ENCODE measurements around the gene ANKRD55.
A peak's percentile ranks its signal among the peaks of the same experiment; 100 is the strongest.

ANKRD55 gene

GRCh38 chr5:56178823-56179222 lies 54.3 kb downstream of the ANKRD55 start:
- no peak overlapping the region for H3K4me3 Mint-ChIP-seq
- no peak overlapping the region for H3K27ac Mint-ChIP-seq
- peaks cover 6% of the 10 kb centered on the region for H3K27me3 Mint-ChIP-seq (ENCODE audit: low read depth, poor library complexity)
- DNase-seq: no peak
- no peaks in the 10 kb centered on the region for H3K36me3 Mint-ChIP-seq (ENCODE audit: low read depth)
- H3K9me3 Mint-ChIP-seq: no peaks in the 10 kb centered on the region
- no peak for TF ChIP-seq CTCF (IDR thresholded peaks at IDR 0.05)
- H3K4me1 Mint-ChIP-seq: peaks cover 27% of the 10 kb centered on the region

- Mint-ChIP-seq H3K27me3 (ENCODE audit: low read depth, poor library complexity) (peaks cover 5% of the 10 kb centered on the region), H3K36me3 (ENCODE audit: low read depth) (no peaks in the 10 kb centered on the region), H3K27ac (no peak overlapping the region), H3K9me3 (no peaks in the 10 kb centered on the region), H3K4me3 (no peak overlapping the region), H3K4me1 (peaks cover 13% of the 10 kb centered on the region)
- no peak for TF ChIP-seq CTCF (IDR thresholded peaks at IDR 0.05)
- no peak for DNase-seq
Observed at GRCh38 chr5:56176871-56177533, 56.1 kb downstream of the ANKRD55 start.

DNA sequence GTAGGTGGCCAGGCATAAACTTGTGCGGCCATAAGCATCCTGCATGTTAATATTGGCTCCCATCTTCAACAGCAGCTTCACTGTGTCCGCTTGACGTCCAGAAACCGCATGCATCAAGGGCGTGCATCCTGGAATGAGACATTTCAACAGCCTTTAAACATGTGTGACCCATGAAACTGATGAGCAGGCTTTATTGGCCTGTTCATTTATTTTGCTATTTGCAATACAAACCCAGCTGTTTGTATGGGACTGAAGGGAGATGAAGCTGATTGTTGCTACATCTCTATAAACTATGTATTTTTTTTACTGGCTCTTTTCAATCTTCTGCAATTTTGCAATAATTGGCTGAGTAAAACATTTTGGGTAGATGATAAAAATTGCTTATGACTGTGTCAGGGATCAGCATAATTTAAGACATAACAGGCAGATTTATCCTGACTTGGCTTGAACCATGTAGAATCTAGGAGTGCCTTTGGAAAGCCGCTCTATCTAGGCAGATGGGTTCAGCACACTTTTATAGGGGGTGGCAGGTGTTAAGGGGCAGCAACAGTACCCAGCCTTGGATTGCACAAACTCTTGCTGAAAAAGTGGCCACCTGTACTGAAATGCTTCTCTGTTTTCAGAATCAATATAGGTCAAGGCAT lies 56.9 kb downstream of the ANKRD55 start:
- Mint-ChIP-seq H3K4me3 (no peak overlapping the region), H3K27me3 (ENCODE audit: low read depth, poor library complexity) (no peaks in the 10 kb centered on the region), H3K4me1 (peaks cover 13% of the 10 kb centered on the region), H3K27ac (peak overlapping the region; percentile 70), H3K9me3 (no peaks in the 10 kb centered on the region), H3K36me3 (ENCODE audit: low read depth) (no peaks in the 10 kb centered on the region)
- no peak for TF ChIP-seq CTCF (IDR thresholded peaks at IDR 0.05)
- no peak for DNase-seq

DNA sequence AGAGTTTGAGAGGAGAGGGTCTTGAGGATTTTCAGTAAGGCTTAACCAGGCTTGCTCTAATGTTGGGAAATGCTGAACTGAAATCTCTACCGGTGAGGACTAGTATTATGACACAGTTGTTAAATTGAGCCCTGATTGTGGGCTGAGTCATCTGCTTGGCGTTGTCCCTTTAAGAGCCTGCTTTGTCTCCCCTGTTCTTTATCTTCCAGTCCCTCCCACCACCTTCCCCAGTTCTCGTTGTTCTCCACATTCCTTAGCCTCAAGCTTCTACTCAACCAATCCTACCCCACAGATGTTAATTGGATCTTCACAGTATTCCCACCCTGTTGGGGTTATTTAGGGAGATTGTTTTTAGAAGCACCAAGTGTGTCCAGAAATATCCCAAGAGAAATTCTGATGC lies 57.6 kb downstream of the ANKRD55 start:
- Mint-ChIP-seq H3K9me3 (no peaks in the 10 kb centered on the region), H3K36me3 (ENCODE audit: low read depth) (no peaks in the 10 kb centered on the region), H3K4me1 (peaks cover 13% of the 10 kb centered on the region), H3K27ac (no peak overlapping the region), H3K4me3 (no peak overlapping the region), H3K27me3 (ENCODE audit: low read depth, poor library complexity) (no peaks in the 10 kb centered on the region)
- no peak for TF ChIP-seq CTCF (IDR thresholded peaks at IDR 0.05)
- no peak for DNase-seq

GRCh38 chr5:56175021-56175420 lies 58.1 kb downstream of the ANKRD55 start:
- TF ChIP-seq CTCF (IDR thresholded peaks at IDR 0.05): no peak
- no peak overlapping the region for H3K4me3 Mint-ChIP-seq
- DNase-seq: no peak
- no peaks in the 10 kb centered on the region for H3K27me3 Mint-ChIP-seq (ENCODE audit: low read depth, poor library complexity)
- H3K4me1 Mint-ChIP-seq: peaks cover 13% of the 10 kb centered on the region
- no peaks in the 10 kb centered on the region for H3K36me3 Mint-ChIP-seq (ENCODE audit: low read depth)
- H3K27ac Mint-ChIP-seq: no peak overlapping the region
- H3K9me3 Mint-ChIP-seq: no peaks in the 10 kb centered on the region

DNA sequence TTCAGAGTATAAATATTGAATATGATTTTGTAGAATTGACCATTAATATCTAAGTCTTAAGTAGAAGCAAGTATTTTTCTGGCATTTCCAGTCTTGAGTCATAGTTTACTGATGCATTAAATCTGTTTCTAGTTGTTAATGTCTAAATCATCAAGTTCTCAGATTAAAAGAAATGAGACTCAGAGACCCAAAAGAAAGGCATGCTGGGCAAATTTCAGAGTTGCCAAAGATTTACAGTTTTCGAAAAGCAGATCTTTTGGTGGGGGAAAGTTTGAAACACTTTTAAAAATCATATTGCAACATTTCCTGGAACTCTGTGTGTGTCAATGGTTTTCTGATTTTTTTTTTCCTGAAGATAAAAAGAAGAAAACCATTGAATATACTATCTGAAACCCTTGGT lies 60.9 kb downstream of the ANKRD55 start:
- no peak overlapping the region for H3K27ac Mint-ChIP-seq

More for the DNA sequence above, 60.9 kb downstream of the ANKRD55 start:
- Mint-ChIP-seq H3K27me3 (ENCODE audit: low read depth, poor library complexity) (no peaks in the 10 kb centered on the region), H3K4me1 (peaks cover 13% of the 10 kb centered on the region), H3K9me3 (no peaks in the 10 kb centered on the region), H3K36me3 (ENCODE audit: low read depth) (no peaks in the 10 kb centered on the region), H3K4me3 (no peak overlapping the region)
- no peak for TF ChIP-seq CTCF (IDR thresholded peaks at IDR 0.05)
- DNase-seq: no peak
